ENCODE results near the gene MACROD2. TPM values are rescaled to one million over a fixed set of nuclear protein-coding genes. Genes with fewer than 3 reads are reported as not detected.

Gene MACROD2
- total RNA-seq, 1 donor from 2014 or later: 3.5 TPM

DNA sequence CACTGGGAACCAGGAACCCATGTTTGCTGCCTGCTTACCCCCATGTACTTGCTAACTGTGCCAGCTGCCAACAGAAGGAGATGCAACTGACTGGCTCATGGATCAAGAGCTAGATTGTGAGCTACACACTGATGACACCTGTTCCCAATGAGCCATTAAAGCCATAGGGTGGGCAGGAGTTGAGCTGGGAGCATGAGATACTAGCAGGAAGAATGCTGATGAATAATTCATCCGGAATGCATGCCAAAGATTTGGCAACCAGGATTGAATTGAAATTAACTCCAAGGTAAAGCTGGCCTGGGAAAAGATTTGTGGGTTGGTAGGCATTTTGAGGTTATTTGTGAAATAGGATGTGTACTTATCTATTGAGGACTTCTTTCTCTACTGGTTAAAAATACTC, 1946.8 kb downstream of the MACROD2 start:
- TF ChIP-seq, protein P1, sequence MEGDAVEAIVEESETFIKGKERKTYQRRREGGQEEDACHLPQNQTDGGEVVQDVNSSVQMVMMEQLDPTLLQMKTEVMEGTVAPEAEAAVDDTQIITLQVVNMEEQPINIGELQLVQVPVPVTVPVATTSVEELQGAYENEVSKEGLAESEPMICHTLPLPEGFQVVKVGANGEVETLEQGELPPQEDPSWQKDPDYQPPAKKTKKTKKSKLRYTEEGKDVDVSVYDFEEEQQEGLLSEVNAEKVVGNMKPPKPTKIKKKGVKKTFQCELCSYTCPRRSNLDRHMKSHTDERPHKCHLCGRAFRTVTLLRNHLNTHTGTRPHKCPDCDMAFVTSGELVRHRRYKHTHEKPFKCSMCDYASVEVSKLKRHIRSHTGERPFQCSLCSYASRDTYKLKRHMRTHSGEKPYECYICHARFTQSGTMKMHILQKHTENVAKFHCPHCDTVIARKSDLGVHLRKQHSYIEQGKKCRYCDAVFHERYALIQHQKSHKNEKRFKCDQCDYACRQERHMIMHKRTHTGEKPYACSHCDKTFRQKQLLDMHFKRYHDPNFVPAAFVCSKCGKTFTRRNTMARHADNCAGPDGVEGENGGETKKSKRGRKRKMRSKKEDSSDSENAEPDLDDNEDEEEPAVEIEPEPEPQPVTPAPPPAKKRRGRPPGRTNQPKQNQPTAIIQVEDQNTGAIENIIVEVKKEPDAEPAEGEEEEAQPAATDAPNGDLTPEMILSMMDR (IDR thresholded peaks at IDR 0.05): no peak
- no peaks in the 10 kb centered on the region for H3K36me3 ChIP-seq
- no peaks in the 10 kb centered on the region for H3K27me3 ChIP-seq
- H3K4me1 ChIP-seq: no peaks in the 10 kb centered on the region
- no peak for DNase-seq (ENCODE audit: low spot score in 2 of 2)
- H3K9me3 ChIP-seq: peaks cover 6 to 8% of the 10 kb centered on the region in 2 donors
- intact Hi-C loops (cut with DNase I): no loop called here
- H3K4me3 ChIP-seq: no peak overlapping the region
- H3K27ac ChIP-seq: no peak overlapping the region

DNA sequence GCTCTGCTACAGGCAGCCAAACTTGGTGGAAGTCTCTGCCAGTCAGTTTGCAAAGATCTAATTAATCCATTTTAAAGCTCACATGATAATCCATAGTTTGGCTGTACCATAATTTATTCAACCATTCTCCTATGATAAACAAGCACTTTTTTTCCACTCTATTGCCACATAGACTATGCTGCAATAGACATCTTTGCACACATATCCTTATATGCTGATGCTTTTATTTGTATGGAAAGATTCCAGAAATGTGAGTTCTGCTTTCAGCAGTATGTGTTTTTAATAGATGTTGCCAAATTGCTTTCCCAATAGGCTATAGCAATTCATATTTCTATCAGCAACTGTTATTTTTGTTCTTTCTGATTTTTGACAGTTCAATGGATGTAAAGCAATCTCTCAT, 1950.0 kb downstream of the MACROD2 start:
- TF ChIP-seq, protein P1 (IDR thresholded peaks at IDR 0.05): no peak
- H3K27ac ChIP-seq: no peak overlapping the region
- no peak for DNase-seq (ENCODE audit: low spot score in 2 of 2)
- H3K36me3 ChIP-seq: no peaks in the 10 kb centered on the region
- H3K4me1 ChIP-seq: no peaks in the 10 kb centered on the region
- H3K9me3 ChIP-seq: no peaks in the 10 kb centered on the region
- intact Hi-C loops (cut with DNase I): no loop called here
- H3K4me3 ChIP-seq: no peak overlapping the region
- no peaks in the 10 kb centered on the region for H3K27me3 ChIP-seq

DNA sequence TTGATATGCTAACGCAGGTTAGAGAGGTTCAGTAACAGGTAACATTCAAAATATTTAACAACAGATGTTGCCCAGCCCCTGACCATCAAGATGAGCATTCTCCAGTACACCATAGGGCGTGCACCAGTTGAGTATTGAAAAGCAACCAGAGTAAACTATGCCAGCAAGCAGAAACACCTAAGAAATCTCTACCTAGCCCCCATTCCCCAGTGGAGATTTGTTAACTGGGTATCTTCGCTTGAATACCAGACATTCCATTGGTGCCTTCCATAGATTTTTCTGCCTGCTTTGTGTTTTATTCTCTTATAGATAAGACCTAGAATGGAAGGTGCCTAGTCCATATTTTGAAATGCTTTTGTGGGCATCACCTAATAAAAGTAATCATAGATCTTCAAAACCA, 1954.1 kb downstream of the MACROD2 start:
- Histone ChIP-seq H3K36me3 (no peaks in the 10 kb centered on the region), H3K4me3 (no peak overlapping the region), H3K4me1 (no peaks in the 10 kb centered on the region), H3K9me3 (no peaks in the 10 kb centered on the region), H3K27ac (no peak overlapping the region), H3K27me3 (no peaks in the 10 kb centered on the region)
- intact Hi-C loops (cut with DNase I): no loop called here
- no peak for DNase-seq (ENCODE audit: low spot score in 2 of 2)
- TF ChIP-seq, protein P1 (IDR thresholded peaks at IDR 0.05): no peak

DNA sequence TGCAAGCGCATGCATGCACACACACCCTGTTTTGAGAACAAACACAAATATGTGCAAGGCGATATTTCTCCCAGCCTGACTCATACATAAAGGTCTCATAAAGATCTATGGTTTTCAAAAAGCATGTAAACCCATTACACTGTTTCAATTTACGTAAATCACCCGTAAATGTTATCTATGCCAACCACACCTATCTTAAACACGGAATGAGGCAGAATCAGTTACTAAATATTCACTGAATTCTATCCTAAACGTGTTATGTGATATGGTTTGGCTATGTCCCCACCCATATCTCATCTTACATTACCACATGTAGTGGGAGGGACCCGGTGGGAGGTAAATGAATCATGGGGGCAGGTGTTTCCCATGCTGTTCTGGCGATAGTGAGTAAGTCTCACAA, 1956.3 kb downstream of the MACROD2 start:
- TF ChIP-seq, protein P1 (IDR thresholded peaks at IDR 0.05): no peak
- intact Hi-C loops (cut with DNase I): no loop called here
- H3K36me3 ChIP-seq: no peaks in the 10 kb centered on the region
- no peaks in the 10 kb centered on the region for H3K4me1 ChIP-seq
- H3K27ac ChIP-seq: no peak overlapping the region
- DNase-seq (ENCODE audit: low spot score in 2 of 2): no peak
- no peaks in the 10 kb centered on the region for H3K9me3 ChIP-seq
- no peaks in the 10 kb centered on the region for H3K27me3 ChIP-seq
- H3K4me3 ChIP-seq: no peak overlapping the region

DNA sequence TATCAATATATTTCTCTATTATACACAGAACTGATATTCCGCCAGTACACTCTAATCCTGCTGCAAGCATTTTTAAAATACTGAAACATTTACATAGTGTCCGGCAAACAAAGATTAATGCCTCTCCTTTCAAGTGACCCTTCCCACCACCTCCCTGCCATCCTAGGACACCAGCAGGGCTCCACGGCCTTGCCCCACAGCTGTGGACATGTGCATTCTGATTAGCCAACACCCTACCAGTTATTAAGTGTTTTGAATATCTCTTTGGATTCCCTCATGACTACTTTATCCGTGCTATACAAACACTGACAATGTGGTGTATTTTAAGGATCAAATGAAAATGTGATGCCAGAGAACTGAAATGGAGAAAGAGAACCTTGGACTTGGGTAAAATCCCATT, 1962.8 kb downstream of the MACROD2 start:
- H3K27me3 ChIP-seq: no peaks in the 10 kb centered on the region
- DNase-seq (ENCODE audit: low spot score in 2 of 2): no peak
- no peaks in the 10 kb centered on the region for H3K36me3 ChIP-seq
- H3K27ac ChIP-seq: no peak overlapping the region
- intact Hi-C loops (cut with DNase I): no loop called here
- no peaks in the 10 kb centered on the region for H3K9me3 ChIP-seq
- H3K4me1 ChIP-seq: no peaks in the 10 kb centered on the region
- no peak overlapping the region for H3K4me3 ChIP-seq
- TF ChIP-seq, protein P1 (IDR thresholded peaks at IDR 0.05): no peak

DNA sequence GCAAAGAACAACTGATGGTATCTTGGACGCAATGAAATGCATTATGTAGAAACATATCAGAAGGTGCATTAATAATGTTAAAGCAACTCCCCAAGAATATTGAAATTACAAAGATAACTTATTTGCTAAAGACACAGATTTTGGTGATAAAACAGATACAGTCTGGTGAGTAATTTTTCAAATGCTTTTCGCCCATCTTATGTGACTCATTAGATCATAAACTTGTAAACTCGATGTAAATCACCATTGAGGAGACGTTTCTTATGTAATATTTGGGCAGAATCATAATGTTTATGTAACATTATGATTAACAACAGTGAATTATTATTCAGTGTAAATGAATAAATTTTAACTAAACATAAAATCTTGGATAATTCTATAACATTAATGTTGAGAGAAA, 1969.8 kb downstream of the MACROD2 start:
- Histone ChIP-seq H3K4me3 (no peak overlapping the region), H3K36me3 (no peaks in the 10 kb centered on the region), H3K27ac (no peak overlapping the region), H3K4me1 (no peaks in the 10 kb centered on the region), H3K27me3 (no peaks in the 10 kb centered on the region), H3K9me3 (no peaks in the 10 kb centered on the region)
- TF ChIP-seq, protein P1 (IDR thresholded peaks at IDR 0.05): no peak
- intact Hi-C loops (cut with DNase I): no loop called here
- no peak for DNase-seq (ENCODE audit: low spot score in 2 of 2)
